Activated T-cell treated with anti-CD3 and anti-CD28 coated beads, Interleukin-2, amount 50 U/mL, for 24 hours (primary cell): ENCODE measurements around the gene ARHGAP26.

Experiments used
- DNase-seq: peaks from one replicate; pipeline ENCODE4 v3.0.0-alpha.2; 2020
- H3K27ac Mint-ChIP-seq: 2 replicates; pipeline ENCODE4 v1.8.0; 2020; ENCODE audit warnings: mild to moderate bottlenecking, mixed read lengths
- H3K27me3 Mint-ChIP-seq: 2 replicates; pipeline ENCODE4 v1.8.0; 2020; ENCODE audit warnings: mixed read lengths
- H3K36me3 Mint-ChIP-seq: 2 replicates; pipeline ENCODE4 v1.8.0; 2020; ENCODE audit warnings: low read depth, mixed read lengths
- H3K4me1 Mint-ChIP-seq: 2 replicates; pipeline ENCODE4 v1.8.0; 2020; ENCODE audit warnings: low read depth, mixed read lengths
- H3K4me3 Mint-ChIP-seq: 2 replicates; pipeline ENCODE4 v1.8.0; 2020; ENCODE audit warnings: mild to moderate bottlenecking, moderate library complexity, mixed read lengths
- H3K9me3 Mint-ChIP-seq: 2 replicates; pipeline ENCODE4 v1.8.0; 2020; ENCODE audit warnings: mixed read lengths

The ARHGAP26 gene

DNA sequence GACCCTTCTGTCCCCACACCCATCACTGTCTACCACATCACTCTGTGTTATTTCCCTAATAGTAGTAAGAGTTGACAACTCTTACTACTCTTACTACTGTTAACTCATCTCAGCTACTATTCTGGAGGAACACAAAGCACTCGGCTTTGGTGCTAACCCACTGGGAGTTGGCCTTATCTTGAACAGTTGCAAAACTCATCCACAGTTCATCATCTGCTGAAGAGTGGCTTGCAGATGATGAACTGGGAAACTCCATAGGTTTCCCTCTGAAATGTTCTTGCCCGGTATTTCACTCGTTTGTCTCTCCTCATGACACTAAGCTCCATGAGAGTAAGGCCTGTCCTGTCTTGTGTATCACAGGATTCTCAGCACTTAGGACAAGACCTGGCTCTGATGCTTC lies 411.9 kb downstream of the ARHGAP26 start:
- H3K27me3 Mint-ChIP-seq: no peaks in the 10 kb centered on the region
- peaks cover 45% of the 10 kb centered on the region for H3K4me1 Mint-ChIP-seq
- no peak overlapping the region for H3K4me3 Mint-ChIP-seq
- H3K36me3 Mint-ChIP-seq: peaks cover 8% of the 10 kb centered on the region
- H3K9me3 Mint-ChIP-seq: no peaks in the 10 kb centered on the region
- no peak for DNase-seq
- H3K27ac Mint-ChIP-seq: no peak overlapping the region

GRCh38 chr5:143182901-143183820 lies 413.0 kb downstream of the ARHGAP26 start:
- H3K4me1 Mint-ChIP-seq: peaks cover 56% of the 10 kb centered on the region
- H3K27me3 Mint-ChIP-seq: no peaks in the 10 kb centered on the region

DNA sequence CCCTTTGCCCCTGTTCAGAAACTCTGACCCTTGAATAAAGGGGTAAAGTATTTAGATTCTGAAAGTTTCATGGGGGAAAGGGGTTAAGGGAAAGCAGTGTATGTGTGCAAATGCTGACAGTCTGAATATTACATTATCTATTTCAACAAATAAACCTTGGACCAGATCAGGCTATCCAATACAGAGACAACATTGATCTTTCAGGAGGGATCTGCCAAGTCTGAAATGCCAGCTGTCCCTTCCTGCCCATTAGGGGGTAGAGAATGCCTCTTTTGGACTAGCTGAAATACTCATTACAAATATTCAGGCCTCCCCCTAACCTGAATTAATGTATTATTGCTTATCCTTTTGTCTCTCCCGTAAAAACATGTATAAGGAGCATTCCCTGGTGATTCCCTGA lies 413.8 kb downstream of the ARHGAP26 start:
- H3K36me3 Mint-ChIP-seq: peaks cover 22% of the 10 kb centered on the region
- no peaks in the 10 kb centered on the region for H3K27me3 Mint-ChIP-seq
- H3K27ac Mint-ChIP-seq: peak overlapping the region; percentile 93
- H3K4me1 Mint-ChIP-seq: peaks cover 64% of the 10 kb centered on the region
- no peak overlapping the region for H3K4me3 Mint-ChIP-seq
- DNase-seq: no peak
- H3K9me3 Mint-ChIP-seq: peaks cover 5% of the 10 kb centered on the region

More at GRCh38 chr5:143182901-143183820, 413.0 kb downstream of the ARHGAP26 start:
- peak; percentile 70 for DNase-seq
- Mint-ChIP-seq H3K9me3 (peaks cover 5% of the 10 kb centered on the region), H3K4me3 (peak overlapping the region; percentile 47), H3K36me3 (peaks cover 16% of the 10 kb centered on the region), H3K27ac (peak overlapping the region; percentile 93)

- Mint-ChIP-seq H3K27me3 (no peaks in the 10 kb centered on the region), H3K4me1 (peaks cover 59% of the 10 kb centered on the region), H3K27ac (no peak overlapping the region), H3K4me3 (no peak overlapping the region), H3K9me3 (peaks cover 8% of the 10 kb centered on the region), H3K36me3 (peaks cover 33% of the 10 kb centered on the region)
- DNase-seq: no peak
Measured at GRCh38 chr5:143186623-143187022, 416.4 kb downstream of the ARHGAP26 start.

GRCh38 chr5:143187495-143187894 lies 417.3 kb downstream of the ARHGAP26 start:
- H3K4me1 Mint-ChIP-seq: peaks cover 51% of the 10 kb centered on the region
- no peaks in the 10 kb centered on the region for H3K27me3 Mint-ChIP-seq
- H3K4me3 Mint-ChIP-seq: no peak overlapping the region
- H3K36me3 Mint-ChIP-seq: peaks cover 33% of the 10 kb centered on the region
- no peak for DNase-seq
- peak overlapping the region; percentile 9 for H3K27ac Mint-ChIP-seq
- H3K9me3 Mint-ChIP-seq: peaks cover 8% of the 10 kb centered on the region

GRCh38 chr5:143188083-143188482 lies 417.9 kb downstream of the ARHGAP26 start:
- Mint-ChIP-seq H3K27me3 (no peaks in the 10 kb centered on the region), H3K27ac (peak overlapping the region; percentile 44), H3K36me3 (peaks cover 33% of the 10 kb centered on the region), H3K4me1 (peaks cover 45% of the 10 kb centered on the region), H3K4me3 (no peak overlapping the region), H3K9me3 (peaks cover 8% of the 10 kb centered on the region)
- no peak for DNase-seq

DNA sequence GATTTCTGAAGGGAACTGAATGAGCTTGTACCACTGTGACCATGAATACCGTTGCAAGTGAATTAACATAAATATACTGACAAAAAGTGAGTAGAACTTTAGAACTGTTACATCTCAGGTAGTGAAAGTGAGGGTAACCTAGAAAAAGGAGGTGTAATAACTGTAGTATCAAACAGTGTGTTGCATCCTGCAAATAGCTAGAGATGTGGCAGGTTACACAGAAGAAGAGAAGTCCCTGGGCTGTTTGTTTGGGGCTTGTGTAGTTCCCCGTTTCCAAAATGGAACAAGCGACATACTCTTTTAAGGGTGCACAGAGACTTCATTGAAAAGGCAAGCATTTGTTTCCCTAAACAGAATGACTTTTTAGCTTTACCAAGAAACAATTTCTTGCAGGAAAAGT lies 418.5 kb downstream of the ARHGAP26 start:
- peaks cover 33% of the 10 kb centered on the region for H3K36me3 Mint-ChIP-seq
- peak overlapping the region; percentile 44 for H3K27ac Mint-ChIP-seq
- H3K9me3 Mint-ChIP-seq: peaks cover 8% of the 10 kb centered on the region
- no peaks in the 10 kb centered on the region for H3K27me3 Mint-ChIP-seq
- no peak for DNase-seq
- H3K4me3 Mint-ChIP-seq: no peak overlapping the region
- peaks cover 39% of the 10 kb centered on the region for H3K4me1 Mint-ChIP-seq

DNA sequence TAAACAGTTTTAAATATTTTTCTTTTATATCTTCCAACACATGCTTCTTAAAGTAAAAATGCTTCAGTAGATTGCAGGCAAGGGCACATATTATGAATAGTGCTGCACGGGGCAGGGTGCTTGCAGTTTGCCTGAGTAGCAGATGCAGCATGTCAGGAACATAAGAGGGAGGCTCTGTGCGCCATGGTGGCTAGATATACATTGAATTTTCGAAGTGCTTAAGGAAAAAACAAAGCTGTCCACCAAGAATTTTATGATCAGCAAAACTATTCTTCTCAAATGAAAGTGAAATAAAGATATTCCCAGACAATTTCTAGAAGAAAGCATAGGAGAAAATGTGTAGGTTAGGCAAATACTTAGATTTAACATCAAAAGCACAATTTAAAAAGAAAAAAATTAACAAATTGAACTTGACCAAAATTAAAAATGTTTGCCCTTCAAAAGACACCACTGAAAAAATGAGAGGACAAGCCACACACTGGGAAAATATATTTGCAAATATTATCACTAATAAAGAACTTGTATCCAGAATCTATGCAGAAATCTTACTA lies 420.2 kb downstream of the ARHGAP26 start:
- H3K36me3 Mint-ChIP-seq: peaks cover 34% of the 10 kb centered on the region
- no peak overlapping the region for H3K27ac Mint-ChIP-seq
- peaks cover 32% of the 10 kb centered on the region for H3K4me1 Mint-ChIP-seq
- H3K4me3 Mint-ChIP-seq: no peak overlapping the region
- no peak for DNase-seq
- H3K27me3 Mint-ChIP-seq: no peaks in the 10 kb centered on the region
- peaks cover 8% of the 10 kb centered on the region for H3K9me3 Mint-ChIP-seq

- peaks cover 34% of the 10 kb centered on the region for H3K36me3 Mint-ChIP-seq
- peaks cover 32% of the 10 kb centered on the region for H3K4me1 Mint-ChIP-seq
- H3K4me3 Mint-ChIP-seq: no peak overlapping the region
- H3K9me3 Mint-ChIP-seq: peaks cover 8% of the 10 kb centered on the region
- no peak overlapping the region for H3K27ac Mint-ChIP-seq
- no peaks in the 10 kb centered on the region for H3K27me3 Mint-ChIP-seq
- DNase-seq: no peak
Measured at GRCh38 chr5:143191720-143192119, 421.5 kb downstream of the ARHGAP26 start.

- no peak overlapping the region for H3K27ac Mint-ChIP-seq
- no peaks in the 10 kb centered on the region for H3K27me3 Mint-ChIP-seq
- peaks cover 33% of the 10 kb centered on the region for H3K4me1 Mint-ChIP-seq
- no peak overlapping the region for H3K4me3 Mint-ChIP-seq
- H3K9me3 Mint-ChIP-seq: peaks cover 8% of the 10 kb centered on the region
- DNase-seq: no peak
- H3K36me3 Mint-ChIP-seq: peaks cover 33% of the 10 kb centered on the region
Measured at GRCh38 chr5:143192191-143192900, 422.2 kb downstream of the ARHGAP26 start.

GRCh38 chr5:143194206-143194605 lies 424.0 kb downstream of the ARHGAP26 start:
- H3K9me3 Mint-ChIP-seq: peaks cover 3% of the 10 kb centered on the region
- DNase-seq: no peak
- peaks cover 20% of the 10 kb centered on the region for H3K36me3 Mint-ChIP-seq
- H3K27me3 Mint-ChIP-seq: no peaks in the 10 kb centered on the region
- no peak overlapping the region for H3K4me3 Mint-ChIP-seq
- peaks cover 21% of the 10 kb centered on the region for H3K4me1 Mint-ChIP-seq
- no peak overlapping the region for H3K27ac Mint-ChIP-seq

- H3K27ac Mint-ChIP-seq: no peak overlapping the region
- H3K4me3 Mint-ChIP-seq: no peak overlapping the region
- no peaks in the 10 kb centered on the region for H3K27me3 Mint-ChIP-seq
- H3K36me3 Mint-ChIP-seq: peaks cover 19% of the 10 kb centered on the region
- H3K9me3 Mint-ChIP-seq: peaks cover 3% of the 10 kb centered on the region
- DNase-seq: no peak
- peaks cover 20% of the 10 kb centered on the region for H3K4me1 Mint-ChIP-seq
Measured at GRCh38 chr5:143194713-143195112, 424.5 kb downstream of the ARHGAP26 start.

DNA sequence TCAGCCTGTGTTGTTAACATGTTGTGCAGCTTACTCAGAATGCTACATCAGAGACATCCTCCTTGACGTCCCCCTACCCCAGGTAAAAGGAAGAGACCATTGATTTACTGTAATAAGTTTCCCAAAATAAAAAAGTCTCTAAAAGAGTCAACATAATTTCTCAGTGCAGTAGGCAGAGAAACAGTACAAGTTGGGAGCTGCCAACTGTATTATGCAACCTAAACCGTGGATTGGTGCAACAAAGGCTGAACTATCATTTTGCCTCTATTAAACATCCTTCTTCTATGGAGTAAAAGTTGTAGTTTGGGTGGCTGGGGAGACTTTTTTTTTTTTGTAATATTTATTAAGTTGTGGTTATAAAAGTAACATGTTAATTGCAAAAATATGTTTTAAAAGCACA lies 425.3 kb downstream of the ARHGAP26 start:
- Mint-ChIP-seq H3K36me3 (peaks cover 12% of the 10 kb centered on the region), H3K4me3 (no peak overlapping the region), H3K27me3 (no peaks in the 10 kb centered on the region), H3K9me3 (no peaks in the 10 kb centered on the region), H3K27ac (no peak overlapping the region), H3K4me1 (peaks cover 20% of the 10 kb centered on the region)
- no peak for DNase-seq

DNA sequence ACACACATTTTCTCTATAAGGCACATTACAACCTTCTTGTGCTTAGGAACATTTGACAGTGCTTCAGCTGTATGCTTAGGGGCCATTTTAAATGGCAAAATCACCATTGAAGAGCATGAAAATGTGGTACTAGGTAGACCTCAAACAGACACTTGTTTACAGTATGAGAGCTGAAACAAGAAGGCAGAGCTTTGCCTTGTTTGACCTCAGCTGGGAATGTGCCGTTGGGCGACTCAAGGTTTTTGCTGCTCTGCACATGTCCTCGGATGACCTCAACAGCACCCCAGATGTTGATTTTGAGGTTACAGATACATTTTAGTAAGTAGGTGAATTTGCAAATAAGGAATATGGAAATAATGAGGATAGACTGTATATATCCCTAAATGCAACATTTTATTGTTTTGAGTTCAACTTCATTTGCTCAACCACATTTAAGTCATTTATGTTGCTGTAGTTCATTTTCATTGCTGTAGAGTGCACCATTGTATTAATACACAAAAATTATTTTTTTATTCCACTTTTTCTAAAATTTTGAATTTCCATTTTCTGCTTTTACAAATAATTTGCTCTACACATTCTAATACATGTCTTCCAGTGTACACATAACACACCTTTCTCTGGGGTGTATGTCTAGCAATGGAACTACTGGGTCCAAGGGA lies 426.6 kb downstream of the ARHGAP26 start:
- peak overlapping the region; percentile 35 for H3K27ac Mint-ChIP-seq
- no peaks in the 10 kb centered on the region for H3K27me3 Mint-ChIP-seq
- H3K36me3 Mint-ChIP-seq: peaks cover 6% of the 10 kb centered on the region
- no peak overlapping the region for H3K4me3 Mint-ChIP-seq
- no peak for DNase-seq
- H3K9me3 Mint-ChIP-seq: no peaks in the 10 kb centered on the region
- H3K4me1 Mint-ChIP-seq: peaks cover 20% of the 10 kb centered on the region
